ENCODE data around the gene DPPA3. TPM values are rescaled to one million over a fixed set of nuclear protein-coding genes. Genes with fewer than 3 reads are reported as not detected.

Gene DPPA3
- not detected for total RNA-seq

- H3K36me3 ChIP-seq, result no peaks in the 10 kb centered on the region
- intact Hi-C loops (cut with DNase I; ENCODE audit: low total_unique reads) (no loop called here), in situ Hi-C loops (cut with MboI; ENCODE audit: low pct_ligation_motif_present in 1 of 4, low pct_unique_long_range_greater_than_20kb in 1 of 4, low sequenced_read_pairs in 3 of 4) (no loop called here)
- no peaks in the 10 kb centered on the region for H3K27me3 ChIP-seq
- H3K4me3 ChIP-seq, result no peak within 1 kb of the TSS
- no peak within 1 kb of the TSS for H3K27ac ChIP-seq
- 74 to 82% methylated on average over 7 of the region's 7 CpGs for WGBS, 2 donors (ENCODE audit: low coverage in 1 of 2)
- DNase-seq, result no peak
- TF ChIP-seq CTCF (IDR thresholded peaks at IDR 0.05) (no peak), POLR2AphosphoS5 (IDR thresholded peaks at IDR 0.05) (no peak), POLR2A (IDR thresholded peaks at IDR 0.05) (no peak), EP300 (IDR thresholded peaks at IDR 0.05; ENCODE audit: low read depth) (no peak)
- H3K4me1 ChIP-seq, result no peaks in the 10 kb centered on the region
- no peaks in the 10 kb centered on the region for H3K9me3 ChIP-seq
Observed at GRCh38 chr12:7711133-7711532, at the start of gene DPPA3. DPPA3 (plus strand) TSS chr12:7711433; CDS start chr12:7711571, 138 bp downstream.

GRCh38 chr12:7661741-7662140 is 49.5 kb upstream of the DPPA3 start:
- Histone ChIP-seq H3K9me3 (no peaks in the 10 kb centered on the region), H3K36me3 (no peaks in the 10 kb centered on the region), H3K27me3 (peaks cover 3% of the 10 kb centered on the region), H3K27ac (no peak overlapping the region), H3K4me1 (peaks cover 0 to 5% (median 0%) of the 10 kb centered on the region in 4 donors), H3K4me3 (no peak overlapping the region)
- intact Hi-C loops (cut with DNase I; ENCODE audit: low total_unique reads), result no loop called here
- DNase-seq, result no peak
- in situ Hi-C loops (cut with MboI; ENCODE audit: low pct_ligation_motif_present in 1 of 4, low pct_unique_long_range_greater_than_20kb in 1 of 4, low sequenced_read_pairs in 3 of 4), result loop anchor here in 1 of 4 donors (25.0 kb wide), 1 partner anchor 151 kb away; no protein-coding TSS in a partner anchor
- no peak for TF ChIP-seq CTCF (IDR thresholded peaks at IDR 0.05)
- TF ChIP-seq POLR2AphosphoS5 (IDR thresholded peaks at IDR 0.05), result no peak
- no peak for TF ChIP-seq POLR2A (IDR thresholded peaks at IDR 0.05)
- no peak for TF ChIP-seq EP300 (IDR thresholded peaks at IDR 0.05; ENCODE audit: low read depth)
- 71 to 79% methylated on average over 5 of the region's 5 CpGs for WGBS, 2 donors (ENCODE audit: low coverage in 1 of 2)

GRCh38 chr12:7666595-7666994 is 44.6 kb upstream of the DPPA3 start:
- no peak overlapping the region for H3K4me3 ChIP-seq
- H3K36me3 ChIP-seq, result no peaks in the 10 kb centered on the region
- H3K4me1 ChIP-seq, result peaks cover 0 to 5% (median 0%) of the 10 kb centered on the region in 4 donors
- H3K27ac ChIP-seq, result no peak overlapping the region
- 33 to 82% methylated on average over 1 to 5 of the region's 5 CpGs for WGBS, 2 donors (ENCODE audit: low coverage in 1 of 2)
- intact Hi-C loops (cut with DNase I; ENCODE audit: low total_unique reads) (no loop called here), in situ Hi-C loops (cut with MboI; ENCODE audit: low pct_ligation_motif_present in 1 of 4, low pct_unique_long_range_greater_than_20kb in 1 of 4, low sequenced_read_pairs in 3 of 4) (loop anchor here in 1 of 4 donors (25.0 kb wide), 1 partner anchor 146 kb away; no protein-coding TSS in a partner anchor)
- DNase-seq, result no peak
- no peak for TF ChIP-seq POLR2AphosphoS5 (IDR thresholded peaks at IDR 0.05)
- no peak for TF ChIP-seq CTCF (IDR thresholded peaks at IDR 0.05)
- TF ChIP-seq EP300 (IDR thresholded peaks at IDR 0.05; ENCODE audit: low read depth), result no peak
- no peak for TF ChIP-seq POLR2A (IDR thresholded peaks at IDR 0.05)
- H3K27me3 ChIP-seq, result no peaks in the 10 kb centered on the region
- no peaks in the 10 kb centered on the region for H3K9me3 ChIP-seq

GRCh38 chr12:7667125-7667524 is 44.1 kb upstream of the DPPA3 start:
- intact Hi-C loops (cut with DNase I; ENCODE audit: low total_unique reads) (no loop called here), in situ Hi-C loops (cut with MboI; ENCODE audit: low pct_ligation_motif_present in 1 of 4, low pct_unique_long_range_greater_than_20kb in 1 of 4, low sequenced_read_pairs in 3 of 4) (loop anchor here in 1 of 4 donors (25.0 kb wide), 1 partner anchor 145 kb away; no protein-coding TSS in a partner anchor)
- H3K27me3 ChIP-seq, result no peaks in the 10 kb centered on the region
- WGBS, 2 donors (ENCODE audit: low coverage in 1 of 2), result 82 to 100% methylated on average over 2 to 4 of the region's 4 CpGs
- DNase-seq, result no peak
- H3K36me3 ChIP-seq, result no peaks in the 10 kb centered on the region
- H3K9me3 ChIP-seq, result no peaks in the 10 kb centered on the region
- TF ChIP-seq EP300 (IDR thresholded peaks at IDR 0.05; ENCODE audit: low read depth) (no peak), CTCF (IDR thresholded peaks at IDR 0.05) (no peak), POLR2AphosphoS5 (IDR thresholded peaks at IDR 0.05) (no peak), POLR2A (IDR thresholded peaks at IDR 0.05) (no peak)
- H3K27ac ChIP-seq, result no peak overlapping the region
- H3K4me3 ChIP-seq, result no peak overlapping the region
- peaks cover 0 to 5% (median 0%) of the 10 kb centered on the region in 4 donors for H3K4me1 ChIP-seq
